OCI-LY1 (cell line): ENCODE measurements around the gene CDC42EP3.

Experiments used
- H2AFZ ChIP-seq: fragments of 200-600 bp; sonication (generic), shearing (Covaris generic); 2 replicates; pipeline ENCODE4 v1.6.0; 2014; ENCODE audit warnings: antibody characterized with exemption, mild to moderate bottlenecking, low read length
- H3F3A ChIP-seq: fragments of 200-600 bp; sonication (generic), shearing (Covaris generic); 2 replicates; pipeline ENCODE4 v1.6.0; 2014; ENCODE audit warnings: mild to moderate bottlenecking, antibody characterized with exemption, low read length, moderate library complexity; ENCODE audit not compliant: insufficient read depth
- H3K27ac ChIP-seq: fragments of 200-600 bp; sonication (generic); 2 replicates; pipeline ENCODE4 v1.5.1; 2014; ENCODE audit warnings: low read length, mixed run types, mild to moderate bottlenecking, low read depth; ENCODE audit not compliant: poor library complexity, severe bottlenecking
- H3K27me3 ChIP-seq: fragments of 200-600 bp; sonication (generic); 2 replicates; pipeline ENCODE4 v1.6.0; 2014; ENCODE audit warnings: antibody characterized with exemption, mild to moderate bottlenecking, low read length, moderate library complexity; ENCODE audit not compliant: insufficient read depth
- H3K36me3 ChIP-seq: fragments of 200-600 bp; sonication (generic); 2 replicates; pipeline ENCODE4 v1.6.1; 2014; ENCODE audit warnings: mild to moderate bottlenecking, antibody characterized with exemption, low read length, moderate library complexity, mixed read lengths; ENCODE audit not compliant: insufficient read depth
- H3K4me1 ChIP-seq: fragments of 200-600 bp; sonication (generic); 2 replicates; pipeline ENCODE4 v1.5.1; 2014; ENCODE audit warnings: mild to moderate bottlenecking, low read length, moderate library complexity; ENCODE audit not compliant: insufficient read depth, severe bottlenecking
- H3K4me2 ChIP-seq: fragments of 200-600 bp; sonication (generic), shearing (Covaris generic); 2 replicates; pipeline ENCODE4 v1.6.1; 2014; ENCODE audit warnings: low read length
- H3K4me3 ChIP-seq: fragments of 200-600 bp; sonication (generic); 2 replicates; pipeline ENCODE4 v1.5.1; 2014; ENCODE audit warnings: low read length, low read depth, mild to moderate bottlenecking, mixed read lengths; ENCODE audit not compliant: poor library complexity, severe bottlenecking
- H3K79me2 ChIP-seq: fragments of 200-600 bp; shearing (Covaris generic); 2 replicates; pipeline ENCODE4 v1.6.1; 2016; ENCODE audit warnings: mixed run types, low read length, mixed read lengths; ENCODE audit not compliant: insufficient read depth
- H3K9ac ChIP-seq: fragments of 200-600 bp; sonication (generic), shearing (Covaris generic); 2 replicates; pipeline ENCODE4 v1.6.1; 2014; ENCODE audit warnings: mild to moderate bottlenecking, low read length, mixed read lengths
- H3K9me2 ChIP-seq: fragments of 200-600 bp; sonication (generic), shearing (Covaris generic); 2 replicates; pipeline ENCODE4 v1.6.1; 2014; ENCODE audit warnings: low read depth, mild to moderate bottlenecking, low read length, mixed read lengths
- H3K9me3 ChIP-seq: fragments of 200-600 bp; shearing (Covaris generic); 2 replicates; pipeline ENCODE4 v1.6.1; 2014; ENCODE audit warnings: low read length, mixed read lengths
- H4K20me1 ChIP-seq: fragments of 200-600 bp; sonication (generic), shearing (Covaris generic); 2 replicates; pipeline ENCODE4 v1.6.0; 2016; ENCODE audit warnings: mild to moderate bottlenecking, low read length; ENCODE audit not compliant: insufficient read depth
- CTCF ChIP-seq: fragments of 200-600 bp; sonication (generic), shearing (Covaris generic); IDR thresholded peaks from 2 replicates; pipeline ENCODE4 v1.5.1; 2017; ENCODE audit warnings: mild to moderate bottlenecking, antibody characterized with exemption, low read length, moderate library complexity, mixed read lengths
- EZH2 ChIP-seq: fragments of 200-600 bp; sonication (generic), shearing (Covaris generic); IDR thresholded peaks from 2 replicates; pipeline ENCODE4 v1.8.0; 2017; ENCODE audit warnings: borderline replicate concordance, mixed run types, mild to moderate bottlenecking, antibody characterized with exemption, low read length, moderate library complexity, mixed read lengths

CDC42EP3 gene

GRCh38 chr2:37676274-37676673 lies 4.8 kb upstream of the CDC42EP3 start:
- no peaks in the 10 kb centered on the region for H3K9me2 ChIP-seq
- H3K79me2 ChIP-seq, result no peaks in the 10 kb centered on the region
- TF ChIP-seq EZH2, result no peak
- no peak for TF ChIP-seq CTCF
- no peak overlapping the region for H3K9ac ChIP-seq
- H3K4me1 ChIP-seq, result peaks cover 6% of the 10 kb centered on the region
- H3K36me3 ChIP-seq, result no peaks in the 10 kb centered on the region
- no peak overlapping the region for H3K4me3 ChIP-seq
- no peaks in the 10 kb centered on the region for H3K27me3 ChIP-seq
- no peak overlapping the region for H2AFZ ChIP-seq
- H3F3A ChIP-seq, result 0 out of 2 replicates have a peak, but pooled peaks cover 3% of the 10 kb centered on the region
- no peak overlapping the region for H3K4me2 ChIP-seq
- no peaks in the 10 kb centered on the region for H4K20me1 ChIP-seq
- no peaks in the 10 kb centered on the region for H3K9me3 ChIP-seq
- no peak overlapping the region for H3K27ac ChIP-seq

GRCh38 chr2:37674946-37675345 lies 3.5 kb upstream of the CDC42EP3 start:
- Histone ChIP-seq H3K9me2 (no peaks in the 10 kb centered on the region), H3K4me3 (no peak overlapping the region), H3K9ac (no peak overlapping the region), H3K27ac (no peak overlapping the region), H2AFZ (no peak overlapping the region), H3K36me3 (no peaks in the 10 kb centered on the region), H3K79me2 (no peaks in the 10 kb centered on the region), H3F3A (0 out of 2 replicates have a peak, but pooled peaks cover 3% of the 10 kb centered on the region), H4K20me1 (no peaks in the 10 kb centered on the region), H3K9me3 (no peaks in the 10 kb centered on the region), H3K4me2 (no peak overlapping the region), H3K4me1 (peaks cover 19% of the 10 kb centered on the region), H3K27me3 (no peaks in the 10 kb centered on the region)
- TF ChIP-seq EZH2 (no peak), CTCF (no peak)

GRCh38 chr2:37672870-37673184 lies 1.4 kb upstream of the CDC42EP3 start:
- H3F3A ChIP-seq, result 0 out of 2 replicates have a peak, but pooled peaks cover 6% of the 10 kb centered on the region
- H3K36me3 ChIP-seq, result no peaks in the 10 kb centered on the region
- peaks cover 34% of the 10 kb centered on the region for H3K4me1 ChIP-seq
- H3K9ac ChIP-seq, result peak overlapping the region; percentile 84
- H4K20me1 ChIP-seq, result no peaks in the 10 kb centered on the region
- H3K4me2 ChIP-seq, result peak overlapping the region; percentile 96
- H3K27ac ChIP-seq, result peak overlapping the region; percentile 21
- H3K27me3 ChIP-seq, result no peaks in the 10 kb centered on the region
- no peaks in the 10 kb centered on the region for H3K9me3 ChIP-seq
- H3K9me2 ChIP-seq, result no peaks in the 10 kb centered on the region
- no peaks in the 10 kb centered on the region for H3K79me2 ChIP-seq
- peak overlapping the region; percentile 72; the same call in 1 of the 2 replicates for H2AFZ ChIP-seq
- peak overlapping the region; percentile 98 for H3K4me3 ChIP-seq
- TF ChIP-seq EZH2 (no peak), CTCF (no peak)
